SU-DHL-6 (cell line): ENCODE results near the gene TRAK2.
"Not testable (repeated sequence)": the region's sequence is repeated elsewhere in the genome, so short reads cannot be mapped to it uniquely, and the experiment has no call there.

Experiments used
- H2AFZ ChIP-seq: fragments of 200-600 bp; sonication (generic); 2 replicates; pipeline ENCODE4 v1.6.1; 2014; ENCODE audit warnings: low read depth, mild to moderate bottlenecking, moderate library complexity, mixed read lengths, antibody characterized with exemption, low read length; ENCODE audit not compliant: severe bottlenecking
- H3F3A ChIP-seq: fragments of 200-600 bp; shearing (Covaris generic); 2 replicates; pipeline ENCODE4 v1.6.0; 2016; ENCODE audit warnings: antibody characterized with exemption, mild to moderate bottlenecking; ENCODE audit not compliant: insufficient read depth
- H3K27ac ChIP-seq: fragments of 200-600 bp; sonication (generic); 2 replicates; pipeline ENCODE4 v1.5.1; 2016; ENCODE audit warnings: low read depth, mild to moderate bottlenecking, low read length, moderate library complexity, mixed read lengths
- H3K27me3 ChIP-seq: fragments of 200-600 bp; sonication (generic), shearing (Covaris generic); 2 replicates; pipeline ENCODE4 v1.6.0; 2014; ENCODE audit warnings: mild to moderate bottlenecking, low read length
- H3K36me3 ChIP-seq: fragments of 200-600 bp; sonication (generic); 2 replicates; pipeline ENCODE4 v1.6.1; 2014; ENCODE audit warnings: mild to moderate bottlenecking, low read length, mixed read lengths
- H3K4me2 ChIP-seq: fragments of 300-600, 200-600 bp; shearing (Covaris generic), sonication (generic); 2 replicates; pipeline ENCODE4 v1.6.0; 2014; ENCODE audit warnings: low read length, low read depth, mild to moderate bottlenecking; ENCODE audit not compliant: poor library complexity, severe bottlenecking
- H3K4me3 ChIP-seq: fragments of 200-600 bp; sonication (generic); 2 replicates; pipeline ENCODE4 v1.5.1; 2014; ENCODE audit warnings: antibody characterized with exemption, low read length, mild to moderate bottlenecking, mixed read lengths; ENCODE audit not compliant: insufficient read depth, poor library complexity, severe bottlenecking
- H3K79me2 ChIP-seq: fragments of 200-600 bp; sonication (generic); 2 replicates; pipeline ENCODE4 v1.6.1; 2014; ENCODE audit warnings: mild to moderate bottlenecking, low read length, moderate library complexity; ENCODE audit not compliant: insufficient read depth
- H3K9ac ChIP-seq: fragments of 200-600 bp; sonication (generic); 2 replicates; pipeline ENCODE4 v1.7.0; 2014; ENCODE audit warnings: mild to moderate bottlenecking, low read length
- H3K9me2 ChIP-seq: fragments of 200-600 bp; sonication (generic); replicated peaks from 2 replicates; pipeline ENCODE4 v1.6.1; 2014; ENCODE audit warnings: low read length; ENCODE audit not compliant: insufficient read depth
- H3K9me3 ChIP-seq: fragments of 200-600 bp; sonication (generic); 2 replicates; pipeline ENCODE4 v1.6.1; 2014; ENCODE audit warnings: low read length, mixed read lengths; ENCODE audit not compliant: insufficient read depth
- H4K20me1 ChIP-seq: fragments of 200-600 bp; sonication (generic); 2 replicates; pipeline ENCODE4 v1.6.1; 2014; ENCODE audit warnings: low read depth, mild to moderate bottlenecking, antibody characterized with exemption, low read length, moderate library complexity, mixed read lengths
- EZH2phosphoT487 ChIP-seq: fragments of 200-600 bp; sonication (generic), shearing (Covaris generic); conservative IDR thresholded peaks from 2 replicates; pipeline ENCODE4 v1.6.1; 2018; ENCODE audit warnings: mild to moderate bottlenecking, antibody characterized with exemption, low read length, moderate library complexity, mixed read lengths
- TF ChIP-seq, protein P1 (sequence below): fragments of 200-600 bp; sonication (generic); IDR thresholded peaks from one replicate; pipeline ENCODE4 v1.5.1; 2017; ENCODE audit warnings: antibody characterized with exemption, mild to moderate bottlenecking, low read length, moderate library complexity; ENCODE audit not compliant: insufficient read depth, poor library complexity, severe bottlenecking

Gene TRAK2

DNA sequence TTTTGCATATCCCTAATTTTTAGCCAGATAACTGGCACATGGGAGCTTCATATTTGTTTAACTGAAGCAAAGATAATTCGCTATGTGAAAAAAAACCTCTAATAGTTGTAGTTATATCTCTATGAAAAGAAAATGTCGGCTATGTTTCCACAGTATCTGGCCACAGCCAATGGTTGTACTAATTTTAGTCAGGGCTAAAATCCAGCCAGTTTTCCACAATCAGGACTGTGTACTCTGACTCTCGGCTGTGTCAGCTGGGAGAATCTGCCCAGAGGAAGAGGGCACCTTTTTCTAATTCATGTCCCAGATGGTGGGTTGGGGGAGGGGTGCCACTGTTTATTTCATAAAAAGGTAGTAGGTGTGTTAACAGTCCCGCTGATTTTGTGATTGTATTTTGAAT lies 39.0 kb upstream of the TRAK2 start:
- Histone ChIP-seq H3K27me3 (no peaks in the 10 kb centered on the region), H3K79me2 (no peaks in the 10 kb centered on the region), H3K27ac (no peak overlapping the region)

DNA sequence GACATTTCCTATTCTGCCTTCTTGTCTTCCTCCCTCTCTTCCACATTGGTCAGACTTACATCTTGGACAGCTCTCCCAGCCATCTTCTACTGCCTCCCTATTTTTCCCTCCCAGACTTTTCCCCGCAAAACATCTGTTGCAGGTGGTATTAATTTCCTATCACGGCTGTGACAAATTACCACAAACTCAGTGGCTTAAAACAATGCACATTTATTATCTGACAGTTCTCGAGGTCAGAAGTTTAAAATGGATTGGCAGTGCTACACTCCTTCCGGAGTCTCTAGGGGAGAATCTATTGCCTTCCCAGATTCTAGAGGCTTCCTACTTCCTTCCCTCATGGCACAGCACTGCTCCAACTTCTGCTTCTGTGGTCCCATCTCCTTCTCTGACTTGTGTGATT lies 33.5 kb upstream of the TRAK2 start:
- Histone ChIP-seq H3K9me3 (no peaks in the 10 kb centered on the region), H3F3A (no peaks in the 10 kb centered on the region), H3K36me3 (no peaks in the 10 kb centered on the region), H4K20me1 (no peaks in the 10 kb centered on the region), H3K9ac (no peak overlapping the region), H3K27me3 (no peaks in the 10 kb centered on the region), H3K4me3 (no peak overlapping the region), H3K9me2 (no peaks in the 10 kb centered on the region), H3K27ac (no peak overlapping the region), H2AFZ (no peak overlapping the region), H3K79me2 (no peaks in the 10 kb centered on the region), H3K4me2 (no peak overlapping the region)
- TF ChIP-seq, protein P1, sequence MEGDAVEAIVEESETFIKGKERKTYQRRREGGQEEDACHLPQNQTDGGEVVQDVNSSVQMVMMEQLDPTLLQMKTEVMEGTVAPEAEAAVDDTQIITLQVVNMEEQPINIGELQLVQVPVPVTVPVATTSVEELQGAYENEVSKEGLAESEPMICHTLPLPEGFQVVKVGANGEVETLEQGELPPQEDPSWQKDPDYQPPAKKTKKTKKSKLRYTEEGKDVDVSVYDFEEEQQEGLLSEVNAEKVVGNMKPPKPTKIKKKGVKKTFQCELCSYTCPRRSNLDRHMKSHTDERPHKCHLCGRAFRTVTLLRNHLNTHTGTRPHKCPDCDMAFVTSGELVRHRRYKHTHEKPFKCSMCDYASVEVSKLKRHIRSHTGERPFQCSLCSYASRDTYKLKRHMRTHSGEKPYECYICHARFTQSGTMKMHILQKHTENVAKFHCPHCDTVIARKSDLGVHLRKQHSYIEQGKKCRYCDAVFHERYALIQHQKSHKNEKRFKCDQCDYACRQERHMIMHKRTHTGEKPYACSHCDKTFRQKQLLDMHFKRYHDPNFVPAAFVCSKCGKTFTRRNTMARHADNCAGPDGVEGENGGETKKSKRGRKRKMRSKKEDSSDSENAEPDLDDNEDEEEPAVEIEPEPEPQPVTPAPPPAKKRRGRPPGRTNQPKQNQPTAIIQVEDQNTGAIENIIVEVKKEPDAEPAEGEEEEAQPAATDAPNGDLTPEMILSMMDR: no peak
- TF ChIP-seq EZH2phosphoT487: no peak

More for the DNA sequence above, 39.0 kb upstream of the TRAK2 start:
- H3K9me3 ChIP-seq: no peaks in the 10 kb centered on the region
- H3F3A ChIP-seq: no peaks in the 10 kb centered on the region
- H2AFZ ChIP-seq: no peak overlapping the region
- H4K20me1 ChIP-seq: no peaks in the 10 kb centered on the region
- H3K9ac ChIP-seq: no peak overlapping the region
- no peak overlapping the region for H3K4me3 ChIP-seq
- no peak for TF ChIP-seq EZH2phosphoT487
- TF ChIP-seq, protein P1: no peak
- H3K9me2 ChIP-seq: no peaks in the 10 kb centered on the region
- no peaks in the 10 kb centered on the region for H3K36me3 ChIP-seq
- H3K4me2 ChIP-seq: no peak overlapping the region

DNA sequence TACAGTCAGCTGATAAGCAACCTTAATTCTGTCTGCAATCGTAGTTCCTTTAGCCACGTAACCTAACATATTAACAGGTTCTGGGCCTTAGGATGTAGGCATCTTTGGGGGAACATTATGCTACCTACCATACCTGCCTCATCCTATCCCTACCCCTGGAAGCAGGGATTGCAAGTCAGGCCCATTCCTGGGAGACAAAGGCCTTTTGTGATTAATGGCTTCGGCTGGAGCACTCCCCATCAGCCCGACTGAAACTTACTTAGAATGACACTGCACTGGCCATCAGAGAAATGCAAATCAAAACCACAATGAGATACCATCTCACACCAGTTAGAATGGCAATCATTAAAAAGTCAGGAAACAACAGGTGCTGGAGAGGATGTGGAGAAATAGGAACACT lies 32.5 kb upstream of the TRAK2 start:
- H3K4me3 ChIP-seq, H3K9me2 ChIP-seq, H4K20me1 ChIP-seq, H2AFZ ChIP-seq, H3K9ac ChIP-seq, H3K27me3 ChIP-seq, H3K4me2 ChIP-seq, H3F3A ChIP-seq, H3K27ac ChIP-seq, H3K36me3 ChIP-seq, H3K79me2 ChIP-seq, H3K9me3 ChIP-seq: not testable (repeated sequence)

DNA sequence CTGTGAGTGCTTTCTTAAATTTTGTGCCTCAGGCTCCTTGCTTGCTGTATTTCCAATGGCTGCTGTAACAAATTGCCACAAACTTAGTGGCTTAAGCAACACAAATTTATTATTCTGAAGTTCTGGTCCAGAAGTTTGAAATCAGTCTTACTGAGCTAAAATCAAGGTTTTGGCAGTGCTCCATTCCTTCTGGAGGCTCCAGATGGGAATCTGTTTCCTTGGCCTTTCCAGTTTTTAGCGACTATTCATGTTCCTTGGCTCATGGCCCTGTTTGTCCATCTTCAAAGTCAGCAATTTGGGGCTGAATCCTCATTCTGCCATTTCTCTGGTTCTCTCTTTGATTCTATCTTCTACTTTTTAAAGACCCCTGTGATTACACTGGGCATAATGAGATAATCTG lies 32.1 kb upstream of the TRAK2 start:
- H3K9me2 ChIP-seq: no peaks in the 10 kb centered on the region
- H3K27ac ChIP-seq: no peak overlapping the region
- H3K79me2 ChIP-seq: no peaks in the 10 kb centered on the region
- TF ChIP-seq EZH2phosphoT487: no peak
- TF ChIP-seq, protein P1: no peak
- no peaks in the 10 kb centered on the region for H3K27me3 ChIP-seq
- H3K9ac ChIP-seq: no peak overlapping the region
- H4K20me1 ChIP-seq: no peaks in the 10 kb centered on the region
- no peak overlapping the region for H2AFZ ChIP-seq
- no peak overlapping the region for H3K4me3 ChIP-seq
- H3K9me3 ChIP-seq: no peaks in the 10 kb centered on the region
- no peaks in the 10 kb centered on the region for H3F3A ChIP-seq
- no peak overlapping the region for H3K4me2 ChIP-seq
- H3K36me3 ChIP-seq: no peaks in the 10 kb centered on the region
